HG03521 (cell line): ENCODE measurements around the gene PSMA3.

Experiments
- ATAC-seq: cut with Tn5 transposase; IDR thresholded peaks from one replicate; pipeline ENCODE4 v1.9.1; 2021; ENCODE audit warnings: mild to moderate bottlenecking, moderate library complexity; ENCODE audit not compliant: unreplicated experiment

PSMA3 gene

DNA sequence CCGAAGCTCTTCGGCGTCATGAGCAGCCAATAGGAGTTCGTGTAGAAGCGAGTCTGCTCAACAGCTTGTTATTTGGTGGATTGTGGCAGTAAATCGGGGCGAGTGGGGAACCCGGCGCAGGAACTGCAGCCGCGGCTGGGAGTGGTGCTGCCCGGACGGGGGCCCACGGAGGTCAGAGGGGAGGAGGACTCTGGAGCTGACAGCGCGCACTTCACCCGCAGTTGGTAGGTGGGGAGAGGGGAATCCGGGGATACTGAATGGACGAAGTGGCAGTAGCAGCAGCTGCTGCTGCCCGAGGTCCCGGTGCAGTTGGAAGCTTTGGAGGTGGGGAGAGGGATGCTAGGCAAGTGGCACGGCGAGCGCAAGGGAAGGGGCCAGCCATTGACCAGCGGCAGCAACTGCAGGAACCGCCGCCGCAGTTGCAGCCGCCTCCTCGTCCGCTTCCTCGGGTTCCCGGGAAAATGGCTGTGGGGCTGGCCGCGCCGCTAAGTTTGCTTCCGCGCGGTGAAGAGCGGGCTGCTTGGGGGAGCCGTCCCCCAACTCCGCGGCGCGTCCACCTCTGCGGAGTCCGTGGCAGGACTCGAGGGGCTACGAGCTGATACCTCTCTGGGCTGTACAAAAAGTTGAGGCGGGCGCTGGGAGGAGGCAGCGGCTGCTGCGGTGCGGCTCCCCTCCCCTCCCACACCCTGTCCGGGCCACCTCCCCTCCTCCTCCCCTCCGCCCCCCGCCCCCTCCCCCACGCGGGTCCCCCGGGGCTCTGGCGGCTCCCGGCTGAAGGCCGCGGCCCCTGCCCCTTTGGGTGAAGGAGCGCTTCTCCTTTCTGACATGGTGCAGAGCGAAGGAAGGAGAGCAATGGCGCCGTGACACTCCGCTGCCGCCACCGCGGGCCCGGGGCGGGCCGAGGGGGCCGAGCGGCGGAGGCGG is 54.1 kb downstream of the PSMA3 start, which contains the start of gene ARID4A:
Gene ARID4A, plus strand, starts transcription at position 79 of the 924 bp plus-strand sequence. CDS start 1,300 bp downstream, outside the sequence.
- peak; percentile 6 for ATAC-seq

DNA sequence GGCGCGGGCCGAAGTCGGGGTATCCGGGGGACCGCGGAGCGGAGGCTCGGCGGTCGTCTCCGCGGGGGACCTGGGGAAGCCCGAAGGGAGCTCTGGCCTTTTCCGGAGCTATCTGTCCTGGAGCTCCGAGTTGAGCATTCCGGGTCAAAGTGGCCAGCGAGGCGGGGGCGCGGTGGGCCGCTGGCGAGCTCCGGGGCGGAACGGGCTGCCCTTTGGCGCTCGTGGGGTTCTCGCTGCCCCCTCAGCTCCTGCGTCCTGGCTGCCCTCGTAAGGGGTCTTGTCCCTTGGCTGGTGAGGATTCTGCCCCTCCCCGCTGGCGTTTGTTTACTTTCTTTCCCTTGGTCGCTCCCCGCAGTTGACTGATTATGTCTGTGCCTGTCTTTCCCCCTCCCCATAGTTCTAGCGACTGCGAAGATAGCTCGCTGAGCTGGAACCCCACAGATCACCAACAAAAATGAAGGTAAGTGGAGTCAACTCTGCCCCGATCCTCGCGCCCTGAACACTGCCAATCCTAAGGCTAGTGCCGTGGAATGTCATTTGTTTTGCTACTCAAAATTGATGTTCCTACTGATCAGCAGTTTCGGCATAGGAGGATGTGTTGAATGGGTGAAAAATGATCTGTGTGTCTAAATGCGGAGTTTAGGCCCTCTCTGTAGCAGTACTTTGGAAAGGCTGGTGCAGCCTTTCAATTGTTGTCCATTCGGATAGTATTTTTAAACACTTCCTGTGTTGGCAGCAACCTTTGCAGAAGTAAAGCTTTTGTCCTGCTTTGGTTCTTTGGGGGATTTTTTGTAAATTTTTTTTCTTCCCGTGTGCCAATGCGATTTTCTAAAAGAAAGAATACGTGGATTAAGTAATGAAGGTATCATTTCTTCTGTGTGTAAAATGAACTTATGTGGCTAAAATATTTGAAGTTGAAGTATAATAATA is 55.0 kb downstream of the PSMA3 start:
- no peak for ATAC-seq

DNA sequence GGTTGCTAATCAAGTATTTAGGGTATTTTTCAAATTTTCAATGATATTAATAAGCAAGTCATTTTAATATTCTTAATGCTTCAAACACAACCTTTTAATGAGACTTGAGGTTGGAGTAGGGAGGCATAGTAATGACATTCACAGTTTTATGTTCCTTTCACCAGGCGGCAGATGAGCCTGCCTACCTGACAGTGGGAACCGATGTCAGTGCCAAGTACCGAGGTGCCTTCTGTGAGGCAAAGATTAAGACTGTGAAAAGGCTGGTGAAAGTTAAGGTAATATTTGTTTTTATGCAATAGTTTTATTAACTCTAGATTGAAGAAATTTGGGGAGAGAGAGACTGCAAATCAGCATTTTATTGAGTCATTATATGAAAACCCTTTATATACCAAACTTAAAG is 56.8 kb downstream of the PSMA3 start:
- no peak for ATAC-seq

DNA sequence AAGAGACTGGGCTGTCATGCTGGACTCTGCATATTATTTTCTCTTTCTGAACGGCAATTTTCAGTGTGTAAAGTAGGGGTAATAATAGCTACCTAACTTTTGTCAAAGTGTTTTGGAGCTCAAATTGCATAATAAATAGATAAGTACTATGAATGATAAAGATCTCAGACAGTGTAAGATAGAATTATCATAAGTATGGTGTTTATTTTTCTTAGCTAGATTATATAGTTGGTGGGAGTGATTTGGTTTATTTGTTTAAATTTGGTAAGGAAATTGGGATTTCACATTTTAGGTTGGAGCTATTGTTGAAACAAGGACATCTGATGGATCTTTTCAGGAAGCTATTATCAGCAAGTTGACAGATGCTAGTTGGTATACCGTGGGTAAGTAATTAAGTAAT is 61.1 kb downstream of the PSMA3 start:
- no peak for ATAC-seq

DNA sequence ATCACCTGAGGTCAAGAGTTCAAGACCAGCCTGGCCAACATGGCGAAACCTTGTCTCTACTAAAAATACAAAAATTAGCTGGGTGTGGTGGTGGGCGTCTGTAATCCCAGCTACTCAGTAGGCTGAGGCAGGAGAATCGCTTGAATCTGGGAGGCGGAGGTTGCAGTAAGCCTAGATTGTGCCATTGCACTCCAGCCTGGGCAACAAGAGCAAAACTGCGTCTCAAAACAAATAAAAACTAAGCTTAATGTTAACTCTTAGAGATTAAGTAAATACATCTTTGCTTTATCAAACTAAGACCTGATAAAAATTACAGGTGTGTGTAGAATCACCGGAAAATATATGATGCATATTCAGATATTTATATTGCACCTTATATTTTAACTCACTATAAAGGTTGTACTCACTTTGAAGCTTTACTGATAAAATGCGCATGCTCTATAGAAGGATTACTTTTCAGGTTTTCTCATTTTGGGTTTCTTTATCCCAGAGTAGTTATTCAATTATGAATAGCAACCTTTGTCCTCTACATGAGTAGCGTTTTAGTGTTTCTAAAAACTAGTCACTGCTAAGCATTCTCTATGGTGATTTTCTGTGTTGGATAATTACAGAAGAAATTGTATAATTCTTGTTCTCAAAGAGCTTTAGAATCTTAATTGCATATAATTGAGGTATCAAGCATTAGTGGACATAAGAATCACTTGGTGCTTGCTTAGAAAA is 63.1 kb downstream of the PSMA3 start:
- ATAC-seq, result no peak

DNA sequence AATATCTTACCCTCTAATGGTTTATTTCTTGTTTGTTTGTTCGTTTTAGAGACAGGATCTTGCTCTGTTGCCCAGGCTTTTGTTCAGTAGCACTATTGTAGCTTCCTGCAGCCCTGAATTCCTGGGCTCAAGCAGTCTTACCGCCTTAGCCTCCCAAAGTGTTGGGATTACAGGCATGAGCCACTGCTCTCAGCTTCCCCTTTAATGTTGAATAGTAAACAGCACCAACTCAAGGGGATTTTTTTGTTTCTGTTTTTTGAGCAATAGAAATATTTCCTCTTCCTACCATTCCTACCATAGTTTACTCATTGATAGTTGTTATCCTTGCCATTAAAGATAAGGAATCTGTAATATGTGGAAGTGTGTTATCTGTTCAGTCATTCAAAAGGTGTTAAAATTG is 64.4 kb downstream of the PSMA3 start:
- ATAC-seq, result no peak

DNA sequence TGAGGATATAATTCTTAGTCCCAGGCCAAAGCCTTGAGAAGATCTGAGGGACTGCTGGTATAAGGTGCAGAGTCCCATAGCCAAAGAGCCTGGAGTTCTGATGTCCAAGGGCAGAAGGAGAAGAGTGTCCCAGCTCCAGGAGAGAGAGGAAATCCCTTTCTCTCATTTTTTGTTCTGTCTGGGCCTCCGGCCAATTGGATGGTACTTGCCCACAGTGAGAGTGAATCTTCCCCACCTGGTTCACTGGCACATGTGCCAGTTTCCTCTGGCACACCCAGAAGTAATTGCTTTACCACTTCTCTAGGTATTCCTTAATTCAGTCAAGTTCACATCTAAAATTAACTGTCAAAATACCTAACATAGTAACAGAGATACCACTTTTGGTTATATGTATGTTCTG is 69.1 kb downstream of the PSMA3 start:
- ATAC-seq, result no peak

DNA sequence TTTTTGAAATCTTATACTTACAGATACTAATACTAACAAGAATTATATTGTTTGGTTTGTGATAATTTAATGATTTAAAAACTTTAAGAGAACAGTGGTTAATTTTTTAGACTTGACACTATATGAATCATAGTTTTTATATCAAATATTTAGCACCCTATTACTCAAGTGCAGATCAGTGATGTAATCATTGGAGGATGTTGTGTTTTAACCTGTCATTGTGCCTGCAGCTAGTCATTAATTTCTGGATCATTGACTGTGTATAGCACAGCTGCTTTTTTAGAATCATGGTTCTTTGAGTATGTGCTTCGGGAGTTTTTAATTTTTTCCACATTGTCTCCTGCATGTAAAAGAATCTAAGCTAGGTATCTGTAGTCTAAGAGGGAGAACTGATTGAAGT is 71.0 kb downstream of the PSMA3 start:
- no peak for ATAC-seq
